Muscle layer of colon (tissue), 2 donors: Measurements from ENCODE around the gene TCF21.
"Not testable (repeated sequence)": the region's sequence is repeated elsewhere in the genome, so short reads cannot be mapped to it uniquely, and the experiment has no call there.

Experiments
- H3K27ac ChIP-seq: one replicate; pipeline ENCODE4 v1.7.0; 2013; ENCODE audit warnings: low read depth, mild to moderate bottlenecking, low read length, moderate library complexity
- H3K27me3 ChIP-seq, 2 donors: one replicate each; pipeline ENCODE4 v1.7.0; 2013; ENCODE audit warnings: low read length in 2 of 2, mild to moderate bottlenecking in 2 of 2; ENCODE audit not compliant: insufficient read depth in 2 of 2, control insufficient read depth in 1 of 2
- H3K36me3 ChIP-seq: one replicate; pipeline ENCODE4 v1.7.0; 2013; ENCODE audit warnings: mild to moderate bottlenecking, low read length; ENCODE audit not compliant: insufficient read depth
- H3K4me1 ChIP-seq: one replicate; pipeline ENCODE4 v1.7.0; 2013; ENCODE audit warnings: mild to moderate bottlenecking, low read length; ENCODE audit not compliant: insufficient read depth
- H3K4me3 ChIP-seq, 2 donors: one replicate each; pipeline ENCODE4 v1.7.0; 2013; ENCODE audit warnings: low read length in 2 of 2, low read depth in 1 of 2, mild to moderate bottlenecking in 1 of 2, moderate library complexity in 1 of 2
- H3K9ac ChIP-seq: one replicate; pipeline ENCODE4 v1.7.0; 2013; ENCODE audit warnings: low read length
- H3K9me3 ChIP-seq: one replicate; pipeline ENCODE4 v1.7.0; 2013; ENCODE audit warnings: mild to moderate bottlenecking, low read length
- donor health status: abdominal sarcoma.
- donor health status: Adenocarcinoma of cecum.

TCF21 gene

GRCh38 chr6:133899556-133899955 is 10.6 kb downstream of the TCF21 start:
- peaks cover 14 to 21% of the 10 kb centered on the region in 2 donors for H3K27me3 ChIP-seq
- no peak overlapping the region for H3K9ac ChIP-seq
- no peak overlapping the region for H3K27ac ChIP-seq

GRCh38 chr6:133903855-133904254 is 14.9 kb downstream of the TCF21 start:
- no peaks in the 10 kb centered on the region for H3K9me3 ChIP-seq
- no peaks in the 10 kb centered on the region for H3K36me3 ChIP-seq
- no peak overlapping the region for H3K27ac ChIP-seq
- H3K4me3 ChIP-seq = no peak overlapping the region
- H3K4me1 ChIP-seq = no peaks in the 10 kb centered on the region
- no peaks in the 10 kb centered on the region for H3K27me3 ChIP-seq
- H3K9ac ChIP-seq = no peak overlapping the region

More at GRCh38 chr6:133899556-133899955, 10.6 kb downstream of the TCF21 start:
- Histone ChIP-seq H3K9me3 (no peaks in the 10 kb centered on the region), H3K4me3 (no peak overlapping the region), H3K4me1 (peaks cover 16% of the 10 kb centered on the region), H3K36me3 (no peaks in the 10 kb centered on the region)

- Histone ChIP-seq H3K4me3 (no peak overlapping the region), H3K9me3 (no peaks in the 10 kb centered on the region), H3K9ac (no peak overlapping the region), H3K4me1 (no peaks in the 10 kb centered on the region), H3K27me3 (no peaks in the 10 kb centered on the region), H3K27ac (no peak overlapping the region), H3K36me3 (no peaks in the 10 kb centered on the region)
Measured at GRCh38 chr6:133906050-133906449, 17.1 kb downstream of the TCF21 start.

- H3K4me3 ChIP-seq = no peak overlapping the region
- no peaks in the 10 kb centered on the region for H3K36me3 ChIP-seq
- H3K9me3 ChIP-seq = no peaks in the 10 kb centered on the region
- no peaks in the 10 kb centered on the region for H3K27me3 ChIP-seq
- H3K9ac ChIP-seq = no peak overlapping the region
- H3K4me1 ChIP-seq = no peaks in the 10 kb centered on the region
- no peak overlapping the region for H3K27ac ChIP-seq
Measured at GRCh38 chr6:133916650-133917151, 27.8 kb downstream of the TCF21 start.

- no peak overlapping the region for H3K4me3 ChIP-seq
- no peak overlapping the region for H3K27ac ChIP-seq
Measured at GRCh38 chr6:133917781-133918180, 28.9 kb downstream of the TCF21 start.

GRCh38 chr6:133918208-133918930 is 29.5 kb downstream of the TCF21 start:
- no peak overlapping the region for H3K27ac ChIP-seq

More at GRCh38 chr6:133917781-133918180, 28.9 kb downstream of the TCF21 start:
- H3K9ac ChIP-seq = no peak overlapping the region
- H3K4me1 ChIP-seq = no peaks in the 10 kb centered on the region
- no peaks in the 10 kb centered on the region for H3K27me3 ChIP-seq
- no peaks in the 10 kb centered on the region for H3K36me3 ChIP-seq
- no peaks in the 10 kb centered on the region for H3K9me3 ChIP-seq

GRCh38 chr6:133919362-133919761 is 30.4 kb downstream of the TCF21 start:
- no peaks in the 10 kb centered on the region for H3K9me3 ChIP-seq
- H3K36me3 ChIP-seq = no peaks in the 10 kb centered on the region
- no peaks in the 10 kb centered on the region for H3K27me3 ChIP-seq
- H3K27ac ChIP-seq = no peak overlapping the region
- H3K4me3 ChIP-seq = no peak overlapping the region
- H3K9ac ChIP-seq = no peak overlapping the region
- H3K4me1 ChIP-seq = no peaks in the 10 kb centered on the region

More at GRCh38 chr6:133918208-133918930, 29.5 kb downstream of the TCF21 start:
- Histone ChIP-seq H3K4me1 (no peaks in the 10 kb centered on the region), H3K4me3 (no peak overlapping the region), H3K36me3 (no peaks in the 10 kb centered on the region), H3K27me3 (no peaks in the 10 kb centered on the region), H3K9ac (no peak overlapping the region), H3K9me3 (no peaks in the 10 kb centered on the region)

GRCh38 chr6:133921249-133921859 is 32.4 kb downstream of the TCF21 start:
- H3K27me3 ChIP-seq = no peaks in the 10 kb centered on the region
- H3K27ac ChIP-seq = no peak overlapping the region
- no peak overlapping the region for H3K9ac ChIP-seq
- no peak overlapping the region for H3K4me3 ChIP-seq
- no peaks in the 10 kb centered on the region for H3K9me3 ChIP-seq
- H3K36me3 ChIP-seq = no peaks in the 10 kb centered on the region
- no peaks in the 10 kb centered on the region for H3K4me1 ChIP-seq

GRCh38 chr6:133923938-133924593 is 35.2 kb downstream of the TCF21 start:
- Histone ChIP-seq H3K36me3 (no peaks in the 10 kb centered on the region), H3K27ac (no peak overlapping the region), H3K4me1 (no peaks in the 10 kb centered on the region), H3K9ac (no peak overlapping the region), H3K27me3 (no peaks in the 10 kb centered on the region), H3K4me3 (no peak overlapping the region), H3K9me3 (no peaks in the 10 kb centered on the region)

GRCh38 chr6:133931221-133931620 is 42.3 kb downstream of the TCF21 start:
- H3K27me3 ChIP-seq, H3K9ac ChIP-seq, H3K4me1 ChIP-seq, H3K36me3 ChIP-seq, H3K4me3 ChIP-seq, H3K9me3 ChIP-seq, H3K27ac ChIP-seq: not testable (repeated sequence)

GRCh38 chr6:133936352-133936751 is 47.4 kb downstream of the TCF21 start:
- H3K27me3 ChIP-seq, H3K36me3 ChIP-seq, H3K9me3 ChIP-seq, H3K4me1 ChIP-seq, H3K27ac ChIP-seq, H3K4me3 ChIP-seq, H3K9ac ChIP-seq: not testable (repeated sequence)
